Natural killer cell (primary cell): ENCODE measurements around the gene HSBP1L1. TPM values are rescaled to one million over a fixed set of nuclear protein-coding genes. Genes with fewer than 3 reads are reported as not detected.

ENCODE experiments used
- ATAC-seq, 3 donors: fragments of 150-1000 bp in 2 of 3; fragments of 200-7000 bp in 1 of 3; cut with Tn5 transposase; 1 replicate in 1 of 3; 2 replicates in 2 of 3; pipeline ENCODE4 v1.10.0; 2021; ENCODE audit warnings: mild to moderate bottlenecking in 2 of 3, moderate library complexity in 2 of 3
- DNase-seq, 2 donors: peaks; one replicate each; pipeline versions ENCODE4 v3.0.0 to v3.0.0-alpha.2; 2013 to 2021; ENCODE audit warnings: mixed read lengths in 1 of 2
- H3K27ac ChIP-seq: one replicate; pipeline ENCODE4 v1.5.1; 2013; ENCODE audit warnings: mild to moderate bottlenecking, low read length
- H3K27me3 ChIP-seq: one replicate; pipeline ENCODE4 v1.6.1; 2013; ENCODE audit warnings: low read length; ENCODE audit not compliant: control insufficient read depth, insufficient read depth
- H3K36me3 ChIP-seq: one replicate; pipeline ENCODE4 v1.6.1; 2013; ENCODE audit warnings: low read length; ENCODE audit not compliant: control insufficient read depth, insufficient read depth
- H3K4me1 ChIP-seq: one replicate; pipeline ENCODE4 v1.6.1; 2013; ENCODE audit warnings: low read length; ENCODE audit not compliant: control insufficient read depth, insufficient read depth
- H3K4me3 ChIP-seq: one replicate; pipeline ENCODE4 v1.5.1; 2013; ENCODE audit warnings: low read length
- H3K9me3 ChIP-seq: one replicate; pipeline ENCODE4 v1.6.1; 2013; ENCODE audit warnings: low read length; ENCODE audit not compliant: control insufficient read depth, insufficient read depth
- H3K27ac Mint-ChIP-seq, 2 donors: one replicate each; pipeline ENCODE4 v1.8.0; 2022; ENCODE audit warnings: mild to moderate bottlenecking in 2 of 2, mixed read lengths in 2 of 2, moderate library complexity in 1 of 2
- H3K27me3 Mint-ChIP-seq, 2 donors: one replicate each; pipeline ENCODE4 v1.8.0; 2022; ENCODE audit warnings: low read depth in 2 of 2, mixed read lengths in 2 of 2
- H3K36me3 Mint-ChIP-seq: one replicate; pipeline ENCODE4 v1.8.0; 2022; ENCODE audit warnings: mixed read lengths
- H3K4me1 Mint-ChIP-seq, 2 donors: one replicate each; pipeline ENCODE4 v1.8.0; 2022; ENCODE audit warnings: mixed read lengths in 2 of 2
- H3K4me3 Mint-ChIP-seq: one replicate; pipeline ENCODE4 v1.8.0; 2022; ENCODE audit warnings: mild to moderate bottlenecking, moderate library complexity, mixed read lengths
- H3K9me3 Mint-ChIP-seq, 2 donors: one replicate each; pipeline ENCODE4 v1.8.0; 2022; ENCODE audit warnings: mixed read lengths in 2 of 2
- WGBS: methylation state at CpG from one replicate; pipeline ENCODE4 v1.1.7; 2013; ENCODE audit warnings: missing lambda C conversion rate; ENCODE audit not compliant: insufficient coverage; 5-methylcytosine and 5-hydroxymethylcytosine counted together
- intact Hi-C: fragments of 100-400 bp; cut with micrococcal nuclease; formaldehyde crosslinking; loops from one replicate; pipeline ENCODE4 v1.14.2; 2022
- total RNA-seq, 4 donors: library from RNA; stranded (reverse); fragments of 120-200 nt in 1 of 4; gene quantifications; one replicate each; pipeline versions ENCODE4 v1.2.3 to v1.2.4, GENCODE V29; 2013 to 2022
- TF ChIP-seq, protein P1 (sequence below): fragments of 200-600 bp; IDR thresholded peaks from one replicate; pipeline ENCODE4 v1.8.0; 2022; ENCODE audit warnings: antibody characterized with exemption

The HSBP1L1 gene
- total RNA-seq, 3 donors from 2014 or later (not counting 1 experiment from before 2014, with no cell fraction given): 11.7 to 16.1 (median 13.8) TPM

- TF ChIP-seq, protein P1, sequence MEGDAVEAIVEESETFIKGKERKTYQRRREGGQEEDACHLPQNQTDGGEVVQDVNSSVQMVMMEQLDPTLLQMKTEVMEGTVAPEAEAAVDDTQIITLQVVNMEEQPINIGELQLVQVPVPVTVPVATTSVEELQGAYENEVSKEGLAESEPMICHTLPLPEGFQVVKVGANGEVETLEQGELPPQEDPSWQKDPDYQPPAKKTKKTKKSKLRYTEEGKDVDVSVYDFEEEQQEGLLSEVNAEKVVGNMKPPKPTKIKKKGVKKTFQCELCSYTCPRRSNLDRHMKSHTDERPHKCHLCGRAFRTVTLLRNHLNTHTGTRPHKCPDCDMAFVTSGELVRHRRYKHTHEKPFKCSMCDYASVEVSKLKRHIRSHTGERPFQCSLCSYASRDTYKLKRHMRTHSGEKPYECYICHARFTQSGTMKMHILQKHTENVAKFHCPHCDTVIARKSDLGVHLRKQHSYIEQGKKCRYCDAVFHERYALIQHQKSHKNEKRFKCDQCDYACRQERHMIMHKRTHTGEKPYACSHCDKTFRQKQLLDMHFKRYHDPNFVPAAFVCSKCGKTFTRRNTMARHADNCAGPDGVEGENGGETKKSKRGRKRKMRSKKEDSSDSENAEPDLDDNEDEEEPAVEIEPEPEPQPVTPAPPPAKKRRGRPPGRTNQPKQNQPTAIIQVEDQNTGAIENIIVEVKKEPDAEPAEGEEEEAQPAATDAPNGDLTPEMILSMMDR: no peak
- Mint-ChIP-seq H3K4me3 (no peak overlapping the region), H3K4me1 (no peaks in the 10 kb centered on the region), H3K27ac (no peak overlapping the region), H3K9me3 (peaks cover 0 to 10% of the 10 kb centered on the region in 2 donors), H3K27me3 (peaks cover 0 to 3% of the 10 kb centered on the region in 2 donors), H3K36me3 (no peaks in the 10 kb centered on the region)
- Histone ChIP-seq H3K4me3 (no peak overlapping the region), H3K9me3 (peaks cover 5% of the 10 kb centered on the region), H3K27me3 (no peaks in the 10 kb centered on the region), H3K27ac (no peak overlapping the region), H3K4me1 (no peaks in the 10 kb centered on the region), H3K36me3 (no peaks in the 10 kb centered on the region)
- intact Hi-C loops: no loop called here
- no peak for DNase-seq
- 80% methylated on average over 12 of the region's 12 CpGs for WGBS
- no peak for ATAC-seq
Observed at GRCh38 chr18:80004600-80005342, 40.3 kb downstream of the HSBP1L1 start.

DNA sequence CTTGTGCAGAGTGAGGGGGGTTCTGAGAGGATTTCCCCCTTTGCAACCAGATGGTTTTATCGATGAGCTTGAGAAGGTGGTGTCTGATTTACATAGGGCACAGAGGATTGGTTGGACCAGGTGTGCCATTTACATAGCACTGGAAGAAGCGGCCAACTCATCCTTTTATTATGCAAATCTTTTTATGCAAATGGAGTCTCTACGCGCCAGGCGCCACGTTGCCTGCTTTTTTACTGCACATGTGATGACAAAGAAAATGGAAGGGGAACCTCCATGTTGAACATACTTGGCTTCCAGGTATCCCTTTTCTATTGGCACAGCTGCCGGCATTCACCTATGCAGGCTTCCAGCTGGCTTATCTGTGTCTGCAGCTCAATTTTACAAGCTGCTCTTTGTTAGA is 42.3 kb downstream of the HSBP1L1 start:
- Mint-ChIP-seq H3K36me3 (no peaks in the 10 kb centered on the region), H3K27me3 (peaks cover 0 to 3% of the 10 kb centered on the region in 2 donors), H3K27ac (no peak overlapping the region), H3K9me3 (peaks cover 0 to 7% of the 10 kb centered on the region in 2 donors), H3K4me1 (no peaks in the 10 kb centered on the region), H3K4me3 (no peak overlapping the region)
- TF ChIP-seq, protein P1: no peak
- no peak for ATAC-seq
- Histone ChIP-seq H3K27me3 (no peaks in the 10 kb centered on the region), H3K36me3 (no peaks in the 10 kb centered on the region), H3K4me1 (no peaks in the 10 kb centered on the region), H3K27ac (no peak overlapping the region), H3K4me3 (no peak overlapping the region), H3K9me3 (peaks cover 11% of the 10 kb centered on the region)
- no peak for DNase-seq
- intact Hi-C loops: no loop called here
- WGBS: 75% methylated on average over 7 of the region's 7 CpGs

GRCh38 chr18:80009661-80010550 is 45.5 kb downstream of the HSBP1L1 start:
- no peak overlapping the region for H3K4me3 ChIP-seq
- H3K4me1 Mint-ChIP-seq: no peaks in the 10 kb centered on the region

More at GRCh38 chr18:80009661-80010550, 45.5 kb downstream of the HSBP1L1 start:
- TF ChIP-seq, protein P1: no peak
- Histone ChIP-seq H3K27me3 (no peaks in the 10 kb centered on the region), H3K9me3 (peaks cover 22% of the 10 kb centered on the region), H3K4me1 (no peaks in the 10 kb centered on the region), H3K27ac (no peak overlapping the region), H3K36me3 (no peaks in the 10 kb centered on the region)
- Mint-ChIP-seq H3K27me3 (no peaks in the 10 kb centered on the region), H3K36me3 (no peaks in the 10 kb centered on the region), H3K27ac (no peak overlapping the region), H3K9me3 (peaks cover 5 to 7% of the 10 kb centered on the region in 2 donors), H3K4me3 (no peak overlapping the region)
- ATAC-seq: no peak
- no peak for DNase-seq
- 96% methylated on average over 16 of the region's 16 CpGs for WGBS
- intact Hi-C loops: no loop called here
